CD8-positive, alpha-beta memory T cell (primary cell): ENCODE results near the gene SPON1. TPM values are rescaled to one million over a fixed set of nuclear protein-coding genes. Genes with fewer than 3 reads are reported as not detected.
"Not testable (repeated sequence)": the region's sequence is repeated elsewhere in the genome, so short reads cannot be mapped to it uniquely, and the experiment has no call there.

Experiments used
- CTCF ChIA-PET: fragments of 350-600 bp; sonication (Branson Sonifier 250); formaldehyde crosslinking; loops from one replicate; lab custom pipeline; 2021; ENCODE audit warnings: antibody characterized with exemption; lab: Charles Lee
- POLR2A ChIA-PET: fragments of 350-600 bp; sonication (Branson Sonifier 250); formaldehyde crosslinking; loops from one replicate; lab custom pipeline; 2021; ENCODE audit warnings: antibody characterized with exemption; lab: Charles Lee
- DNase-seq, 5 donors: peaks; one replicate each; pipeline versions ENCODE4 v3.0.0 to v3.0.0-alpha.2; 2020 to 2022; ENCODE audit warnings: mixed read lengths in 1 of 5
- H3K27ac ChIP-seq: one replicate; pipeline ENCODE4 v1.7.0; 2013; ENCODE audit warnings: low read depth, mild to moderate bottlenecking, low read length, moderate library complexity
- H3K27me3 ChIP-seq: 2 replicates; pipeline ENCODE4 v1.7.0; 2013; ENCODE audit warnings: low read length, mild to moderate bottlenecking; ENCODE audit not compliant: insufficient read depth, poor library complexity, severe bottlenecking
- H3K36me3 ChIP-seq: 2 replicates; pipeline ENCODE4 v1.7.0; 2013; ENCODE audit warnings: mild to moderate bottlenecking, low read length, moderate library complexity; ENCODE audit not compliant: insufficient read depth
- H3K4me1 ChIP-seq: 2 replicates; pipeline ENCODE4 v1.7.0; 2013; ENCODE audit warnings: mild to moderate bottlenecking, low read length, moderate library complexity; ENCODE audit not compliant: insufficient read depth
- H3K4me3 ChIP-seq: 2 replicates; pipeline ENCODE4 v1.7.0; 2013; ENCODE audit warnings: mild to moderate bottlenecking, low read length
- H3K9me3 ChIP-seq: 2 replicates; pipeline ENCODE4 v1.7.0; 2013; ENCODE audit warnings: mild to moderate bottlenecking, low read length
- H3K27ac Mint-ChIP-seq, 8 donors: one replicate each; pipeline ENCODE4 v1.8.0; 2020 to 2021; ENCODE audit warnings: mixed read lengths in 8 of 8, mild to moderate bottlenecking in 6 of 8, inconsistent platforms in 3 of 8, moderate library complexity in 3 of 8
- H3K27me3 Mint-ChIP-seq, 2 donors: one replicate each; pipeline ENCODE4 v1.8.0; 2020 to 2021; ENCODE audit warnings: mixed read lengths in 2 of 2, mild to moderate bottlenecking in 1 of 2, moderate library complexity in 1 of 2
- H3K36me3 Mint-ChIP-seq, 3 donors: one replicate each; pipeline ENCODE4 v1.8.0; 2020 to 2021; ENCODE audit warnings: mixed read lengths in 3 of 3, inconsistent platforms in 1 of 3, mild to moderate bottlenecking in 1 of 3
- H3K4me1 Mint-ChIP-seq, 3 donors: one replicate each; pipeline ENCODE4 v1.8.0; 2020 to 2021; ENCODE audit warnings: mixed read lengths in 3 of 3, inconsistent platforms in 1 of 3, mild to moderate bottlenecking in 1 of 3
- H3K4me3 Mint-ChIP-seq, 7 donors: one replicate each; pipeline ENCODE4 v1.8.0; 2020 to 2021; ENCODE audit warnings: mixed read lengths in 7 of 7, mild to moderate bottlenecking in 6 of 7, moderate library complexity in 4 of 7, inconsistent platforms in 2 of 7
- H3K9me3 Mint-ChIP-seq, 5 donors: one replicate each; pipeline ENCODE4 v1.8.0; 2020 to 2022; ENCODE audit warnings: mixed read lengths in 5 of 5, mild to moderate bottlenecking in 3 of 5, moderate library complexity in 2 of 5, inconsistent platforms in 1 of 5
- polyA plus RNA-seq: library from polyadenylated mRNA; unstranded; fragments of 300-500 nt; fragmentation: Illumina TruSeq; gene quantifications from one replicate; pipeline ENCODE4 v1.2.3, GENCODE V29; 2021
- total RNA-seq, 2 experiments: library from RNA; stranded (reverse); gene quantifications; one replicate each; pipeline ENCODE4 v1.2.3, GENCODE V29; 2021

SPON1 gene
- total and polyA plus RNA-seq, 3 experiments from 2014 or later: 0.81 to 2.0 (median 0.97) TPM

- no peaks in the 10 kb centered on the region for H3K4me1 Mint-ChIP-seq
- no peak overlapping the region for H3K4me3 Mint-ChIP-seq
- H3K9me3 ChIP-seq: no peaks in the 10 kb centered on the region
- H3K36me3 ChIP-seq: no peaks in the 10 kb centered on the region
- H3K4me1 ChIP-seq: no peaks in the 10 kb centered on the region
- H3K9me3 Mint-ChIP-seq: no peaks in the 10 kb centered on the region
- ChIA-PET POLR2A (no interaction called here), CTCF (interaction anchor here (1.6 kb wide), 1 partner anchor 14 kb away, joined by 3 read pairs; no protein-coding TSS in a partner anchor)
- H3K27me3 ChIP-seq: no peaks in the 10 kb centered on the region
- no peak overlapping the region for H3K27ac ChIP-seq
- H3K27ac Mint-ChIP-seq: no peak overlapping the region
- no peak for DNase-seq
- peaks cover 0 to 5% (median 0%) of the 10 kb centered on the region in 3 donors for H3K36me3 Mint-ChIP-seq
- no peak overlapping the region for H3K4me3 ChIP-seq
- peaks cover under 1 to 1% of the 10 kb centered on the region in 2 donors for H3K27me3 Mint-ChIP-seq
Observed at GRCh38 chr11:13984616-13985450, 22.3 kb downstream of the SPON1 start.

- H3K9me3 ChIP-seq, POLR2A ChIA-PET, CTCF ChIA-PET, H3K27me3 Mint-ChIP-seq, H3K27me3 ChIP-seq, H3K36me3 Mint-ChIP-seq, H3K4me3 Mint-ChIP-seq, DNase-seq, H3K9me3 Mint-ChIP-seq, H3K4me3 ChIP-seq, H3K4me1 ChIP-seq, H3K36me3 ChIP-seq, H3K27ac ChIP-seq, H3K27ac Mint-ChIP-seq, H3K4me1 Mint-ChIP-seq: not testable (repeated sequence)
Observed at GRCh38 chr11:13986695-13987094, 24.2 kb downstream of the SPON1 start.

- H3K36me3 ChIP-seq, H3K9me3 Mint-ChIP-seq, H3K4me3 ChIP-seq, H3K4me1 ChIP-seq, H3K4me3 Mint-ChIP-seq, H3K9me3 ChIP-seq, POLR2A ChIA-PET, H3K27ac ChIP-seq, H3K4me1 Mint-ChIP-seq, CTCF ChIA-PET, H3K27ac Mint-ChIP-seq, H3K36me3 Mint-ChIP-seq, DNase-seq, H3K27me3 ChIP-seq: not testable (repeated sequence)
- peaks cover 3 to 25% of the 10 kb centered on the region in 2 donors for H3K27me3 Mint-ChIP-seq
Observed at GRCh38 chr11:13992158-13992856, 29.8 kb downstream of the SPON1 start.

GRCh38 chr11:13993096-13993765 lies 30.7 kb downstream of the SPON1 start:
- H3K4me1 Mint-ChIP-seq: no peaks in the 10 kb centered on the region
- Histone ChIP-seq H3K9me3 (no peaks in the 10 kb centered on the region), H3K4me3 (no peak overlapping the region), H3K4me1 (no peaks in the 10 kb centered on the region), H3K36me3 (no peaks in the 10 kb centered on the region), H3K27ac (no peak overlapping the region), H3K27me3 (no peaks in the 10 kb centered on the region)
- no peaks in the 10 kb centered on the region for H3K9me3 Mint-ChIP-seq
- peaks cover 0 to 8% (median 0%) of the 10 kb centered on the region in 3 donors for H3K36me3 Mint-ChIP-seq
- ChIA-PET CTCF (no interaction called here), POLR2A (no interaction called here)
- no peak overlapping the region for H3K27ac Mint-ChIP-seq
- peaks cover 3 to 25% of the 10 kb centered on the region in 2 donors for H3K27me3 Mint-ChIP-seq
- DNase-seq: no peak
- no peak overlapping the region for H3K4me3 Mint-ChIP-seq

- no peaks in the 10 kb centered on the region for H3K36me3 ChIP-seq
- DNase-seq: no peak
- H3K9me3 ChIP-seq: no peaks in the 10 kb centered on the region
- H3K27me3 ChIP-seq: no peaks in the 10 kb centered on the region
- no peaks in the 10 kb centered on the region for H3K4me1 ChIP-seq
- ChIA-PET CTCF (no interaction called here), POLR2A (no interaction called here)
- Mint-ChIP-seq H3K27me3 (peaks cover 7 to 25% of the 10 kb centered on the region in 2 donors), H3K4me1 (no peaks in the 10 kb centered on the region), H3K27ac (no peak overlapping the region), H3K4me3 (no peak overlapping the region), H3K36me3 (peaks cover 0 to 26% (median 5%) of the 10 kb centered on the region in 3 donors), H3K9me3 (peaks cover 0 to 15% (median 11%) of the 10 kb centered on the region in 5 donors)
- no peak overlapping the region for H3K4me3 ChIP-seq
- no peak overlapping the region for H3K27ac ChIP-seq
Observed at GRCh38 chr11:13997881-13998280, 35.4 kb downstream of the SPON1 start.

GRCh38 chr11:13999704-14000103 lies 37.2 kb downstream of the SPON1 start:
- peak overlapping the region in 1 of 8 donors; percentile 45 for H3K27ac Mint-ChIP-seq
- no peaks in the 10 kb centered on the region for H3K4me1 ChIP-seq
- H3K27me3 ChIP-seq: no peaks in the 10 kb centered on the region
- no peaks in the 10 kb centered on the region for H3K9me3 ChIP-seq
- POLR2A ChIA-PET: no interaction called here
- no peak overlapping the region for H3K27ac ChIP-seq
- peaks cover 11 to 17% of the 10 kb centered on the region in 2 donors for H3K27me3 Mint-ChIP-seq
- no peaks in the 10 kb centered on the region for H3K36me3 ChIP-seq
- no peak overlapping the region for H3K4me3 Mint-ChIP-seq
- DNase-seq: no peak
- peaks cover 0 to 22% (median 5%) of the 10 kb centered on the region in 3 donors for H3K36me3 Mint-ChIP-seq
- H3K9me3 Mint-ChIP-seq: peaks cover 0 to 20% (median 11%) of the 10 kb centered on the region in 5 donors
- CTCF ChIA-PET: interaction anchor here (1.2 kb wide), 1 partner anchor 12 kb away, joined by 3 read pairs; no protein-coding TSS in a partner anchor
- H3K4me1 Mint-ChIP-seq: no peaks in the 10 kb centered on the region
- no peak overlapping the region for H3K4me3 ChIP-seq

- CTCF ChIA-PET: no interaction called here
- no peak overlapping the region for H3K4me3 ChIP-seq
- Mint-ChIP-seq H3K36me3 (peaks cover 0 to 22% (median 5%) of the 10 kb centered on the region in 3 donors), H3K27me3 (peaks cover 12 to 19% of the 10 kb centered on the region in 2 donors), H3K27ac (no peak overlapping the region), H3K4me1 (no peaks in the 10 kb centered on the region), H3K4me3 (no peak overlapping the region), H3K9me3 (peaks cover 0 to 20% (median 11%) of the 10 kb centered on the region in 5 donors)
- DNase-seq: no peak
- no peak overlapping the region for H3K27ac ChIP-seq
- H3K9me3 ChIP-seq: no peaks in the 10 kb centered on the region
- POLR2A ChIA-PET: interaction anchor here (0.5 kb wide), 1 partner anchor 235 kb away, joined by 7 read pairs; no protein-coding TSS in a partner anchor
- no peaks in the 10 kb centered on the region for H3K4me1 ChIP-seq
- H3K27me3 ChIP-seq: no peaks in the 10 kb centered on the region
- no peaks in the 10 kb centered on the region for H3K36me3 ChIP-seq
Observed at GRCh38 chr11:14001597-14001996, 39.1 kb downstream of the SPON1 start.
